ENCODE data around the gene EIF5A. TPM values are rescaled to one million over a fixed set of nuclear protein-coding genes. Genes with fewer than 3 reads are reported as not detected.

EIF5A gene
- total and polyA plus RNA-seq, 2 donors = 123 to 348 TPM

DNA sequence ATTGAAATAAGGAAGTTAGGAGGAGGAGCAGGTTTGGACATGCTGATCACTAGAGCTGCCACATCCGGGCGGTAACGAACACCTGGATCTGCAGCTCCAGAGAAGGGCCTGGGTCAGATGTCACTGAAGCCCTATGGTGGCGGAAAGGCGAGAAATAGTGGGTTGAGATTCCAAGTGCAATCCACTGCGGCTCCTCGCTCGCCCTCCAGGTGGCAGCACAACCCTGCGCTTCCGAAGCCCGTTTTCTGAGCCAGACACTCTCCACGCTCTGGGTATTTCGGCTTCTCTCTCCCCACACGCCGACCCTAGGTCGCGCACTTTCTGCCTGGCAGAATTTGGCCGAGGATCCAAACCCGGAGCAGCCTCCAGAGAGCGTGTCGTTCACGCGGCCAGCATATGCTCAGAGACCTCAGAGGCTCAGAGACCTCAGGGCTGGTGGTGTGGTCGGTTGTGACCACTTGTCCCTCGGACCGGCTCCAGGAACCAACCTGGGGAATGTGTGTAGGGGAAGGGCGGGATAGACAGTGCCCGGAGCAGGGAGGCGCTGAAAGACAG is 26.8 kb upstream of the EIF5A start:
- peak overlapping the region; percentile 29 for H3K4me3 ChIP-seq (ENCODE audit: low read depth, low read length)
- DNase-seq (ENCODE audit: extremely low spot score) = peak; percentile 71
- no peaks in the 10 kb centered on the region for H3K4me1 ChIP-seq (ENCODE audit: insufficient read depth)
- H3K36me3 ChIP-seq (ENCODE audit: insufficient read depth) = no peaks in the 10 kb centered on the region
- under 1% methylated on average over 29 of the region's 29 CpGs for WGBS
- H3K27ac ChIP-seq (ENCODE audit: low read depth) = peak overlapping the region; percentile 62

DNA sequence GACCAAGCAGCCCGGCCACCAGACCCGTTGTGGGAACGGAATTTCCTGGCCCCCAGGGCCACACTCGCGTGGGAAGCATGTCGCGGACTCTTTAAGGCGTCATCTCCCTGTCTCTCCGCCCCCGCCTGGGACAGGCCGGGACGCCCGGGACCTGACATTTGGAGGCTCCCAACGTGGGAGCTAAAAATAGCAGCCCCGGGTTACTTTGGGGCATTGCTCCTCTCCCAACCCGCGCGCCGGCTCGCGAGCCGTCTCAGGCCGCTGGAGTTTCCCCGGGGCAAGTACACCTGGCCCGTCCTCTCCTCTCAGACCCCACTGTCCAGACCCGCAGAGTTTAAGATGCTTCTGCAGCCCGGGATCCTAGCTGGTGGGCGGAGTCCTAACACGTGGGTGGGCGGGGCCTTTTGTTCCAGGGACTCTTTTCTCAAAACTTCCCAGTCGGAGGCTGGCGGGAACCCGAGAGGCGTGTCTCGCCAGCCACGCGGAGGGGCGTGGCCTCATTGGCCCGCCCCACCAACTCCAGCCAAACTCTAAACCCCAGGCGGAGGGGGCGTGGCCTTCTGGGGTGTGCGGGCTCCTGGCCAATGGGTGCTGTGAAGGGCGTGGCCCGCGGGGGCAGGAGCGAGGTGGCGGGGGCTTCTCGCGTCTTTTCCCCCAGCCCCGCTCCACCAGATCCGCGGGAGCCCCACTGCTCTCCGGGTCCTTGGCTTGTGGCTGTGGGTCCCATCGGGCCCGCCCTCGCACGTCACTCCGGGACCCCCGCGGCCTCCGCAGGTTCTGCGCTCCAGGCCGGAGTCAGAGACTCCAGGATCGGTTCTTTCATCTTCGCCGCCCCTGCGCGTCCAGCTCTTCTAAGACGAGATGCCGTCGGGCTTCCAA is 26.1 kb upstream of the EIF5A start, which contains the start of gene SLC2A4:
SLC2A4 (plus strand) TSS at position 645 of the 879 bp plus-strand sequence; CDS start at position 862, 217 bp downstream.
- H3K4me1 ChIP-seq (ENCODE audit: insufficient read depth) = no peaks in the 10 kb centered on the region
- H3K36me3 ChIP-seq (ENCODE audit: insufficient read depth) = no peaks in the 10 kb centered on the region
- under 1% methylated on average over 71 of the region's 71 CpGs for WGBS
- peak; percentile 79 for DNase-seq (ENCODE audit: extremely low spot score)
- peak within 1 kb of the TSS; percentile 45 for H3K4me3 ChIP-seq (ENCODE audit: low read depth, low read length)
- peak within 1 kb of the TSS; percentile 62 for H3K27ac ChIP-seq (ENCODE audit: low read depth)

DNA sequence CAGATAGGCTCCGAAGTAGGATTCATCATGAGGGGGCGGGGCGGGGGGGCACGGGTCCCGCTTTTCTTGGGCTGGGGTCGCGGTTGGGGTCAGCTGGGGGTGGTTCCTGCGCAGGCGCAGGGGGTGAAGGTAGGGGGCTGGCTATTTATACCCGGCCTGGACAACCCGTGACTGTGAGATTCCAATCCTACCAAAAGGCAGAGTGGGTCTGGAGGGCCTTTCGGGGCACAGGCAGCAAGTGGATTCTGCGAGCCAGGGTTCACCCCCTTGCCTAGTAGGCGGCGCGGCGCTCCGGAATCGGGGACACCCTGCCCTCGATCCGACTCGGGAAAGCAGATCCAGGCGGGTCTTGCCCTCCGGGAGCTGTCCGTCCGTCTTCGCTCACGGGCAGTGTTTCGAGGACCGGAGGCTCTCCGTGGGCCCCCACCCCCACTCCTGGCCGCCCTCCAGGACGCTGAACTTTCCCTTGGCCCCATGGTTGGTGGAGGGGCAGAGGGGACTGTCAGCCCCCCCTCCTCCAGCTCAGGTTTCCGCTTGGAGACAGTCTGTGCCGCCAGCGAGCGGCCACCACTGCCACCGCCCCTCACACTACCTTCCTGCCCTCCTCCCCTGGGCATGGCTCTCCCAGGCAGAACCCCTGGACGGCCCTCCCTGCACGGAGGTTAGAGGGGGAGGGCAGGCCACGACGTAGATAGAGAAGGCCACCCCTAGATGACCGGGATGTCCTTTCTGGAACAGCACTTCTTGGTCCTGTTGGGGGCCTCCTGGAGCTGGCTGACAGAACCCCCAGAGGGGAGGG is 25.3 kb upstream of the EIF5A start:
- 2% methylated on average over 43 of the region's 43 CpGs for WGBS
- peak overlapping the region; percentile 45 for H3K4me3 ChIP-seq (ENCODE audit: low read depth, low read length)
- no peaks in the 10 kb centered on the region for H3K36me3 ChIP-seq (ENCODE audit: insufficient read depth)
- H3K27ac ChIP-seq (ENCODE audit: low read depth) = no peak overlapping the region
- DNase-seq (ENCODE audit: extremely low spot score) = no peak
- H3K4me1 ChIP-seq (ENCODE audit: insufficient read depth) = no peaks in the 10 kb centered on the region

DNA sequence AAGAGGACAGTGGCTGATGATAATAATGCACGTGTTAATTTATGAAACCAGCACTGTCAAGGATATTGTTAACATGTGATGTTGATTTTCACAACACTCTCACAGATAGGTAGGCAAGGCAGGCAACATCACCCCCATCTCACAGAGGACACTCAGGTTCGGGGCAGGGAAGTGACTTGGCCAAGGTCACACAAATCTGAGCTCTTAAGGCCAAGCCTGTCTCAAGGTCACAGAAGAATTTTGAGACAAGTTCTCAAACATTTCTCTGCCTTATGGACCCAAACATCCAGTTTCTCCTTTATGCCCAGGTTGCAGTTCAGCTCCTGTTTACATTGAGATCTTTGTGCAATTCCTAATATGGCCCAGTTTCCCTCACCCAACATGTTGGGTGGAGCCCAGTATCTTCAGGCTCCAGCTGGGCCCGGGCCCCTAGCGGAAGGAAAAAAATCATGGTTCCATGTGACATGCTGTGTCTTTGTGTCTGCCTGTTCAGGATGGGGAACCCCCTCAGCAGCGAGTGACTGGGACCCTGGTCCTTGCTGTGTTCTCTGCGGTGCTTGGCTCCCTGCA is 24.6 kb upstream of the EIF5A start:
- Histone ChIP-seq H3K4me3 (ENCODE audit: low read depth, low read length) (no peak overlapping the region), H3K4me1 (ENCODE audit: insufficient read depth) (no peaks in the 10 kb centered on the region), H3K36me3 (ENCODE audit: insufficient read depth) (no peaks in the 10 kb centered on the region), H3K27ac (ENCODE audit: low read depth) (no peak overlapping the region)
- DNase-seq (ENCODE audit: extremely low spot score) = no peak
- WGBS = 38% methylated on average over 6 of the region's 6 CpGs

DNA sequence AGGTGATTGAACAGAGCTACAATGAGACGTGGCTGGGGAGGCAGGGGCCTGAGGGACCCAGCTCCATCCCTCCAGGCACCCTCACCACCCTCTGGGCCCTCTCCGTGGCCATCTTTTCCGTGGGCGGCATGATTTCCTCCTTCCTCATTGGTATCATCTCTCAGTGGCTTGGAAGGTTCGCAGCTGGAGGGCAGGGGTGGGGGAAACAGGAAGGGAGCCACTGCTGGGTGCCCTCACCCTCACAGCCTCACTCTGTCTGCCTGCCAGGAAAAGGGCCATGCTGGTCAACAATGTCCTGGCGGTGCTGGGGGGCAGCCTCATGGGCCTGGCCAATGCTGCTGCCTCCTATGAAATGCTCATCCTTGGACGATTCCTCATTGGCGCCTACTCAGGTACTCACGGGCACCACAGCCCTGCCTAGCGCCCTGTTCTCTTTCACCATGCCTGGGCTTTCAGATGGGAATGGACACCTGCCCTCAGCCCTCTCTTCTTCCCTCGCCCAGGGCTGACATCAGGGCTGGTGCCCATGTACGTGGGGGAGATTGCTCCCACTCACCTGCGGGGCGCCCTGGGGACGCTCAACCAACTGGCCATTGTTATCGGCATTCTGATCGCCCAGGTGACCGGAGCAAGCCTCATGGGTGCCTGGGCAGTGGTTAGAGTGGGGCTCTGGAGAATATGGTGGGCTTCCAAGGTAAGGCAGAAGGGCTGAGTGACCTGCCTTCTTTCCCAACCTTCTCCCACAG is 23.8 kb upstream of the EIF5A start:
- H3K36me3 ChIP-seq (ENCODE audit: insufficient read depth) = no peaks in the 10 kb centered on the region
- no peak overlapping the region for H3K27ac ChIP-seq (ENCODE audit: low read depth)
- no peaks in the 10 kb centered on the region for H3K4me1 ChIP-seq (ENCODE audit: insufficient read depth)
- no peak for DNase-seq (ENCODE audit: extremely low spot score)
- no peak overlapping the region for H3K4me3 ChIP-seq (ENCODE audit: low read depth, low read length)
- 79% methylated on average over 18 of the region's 18 CpGs for WGBS

DNA sequence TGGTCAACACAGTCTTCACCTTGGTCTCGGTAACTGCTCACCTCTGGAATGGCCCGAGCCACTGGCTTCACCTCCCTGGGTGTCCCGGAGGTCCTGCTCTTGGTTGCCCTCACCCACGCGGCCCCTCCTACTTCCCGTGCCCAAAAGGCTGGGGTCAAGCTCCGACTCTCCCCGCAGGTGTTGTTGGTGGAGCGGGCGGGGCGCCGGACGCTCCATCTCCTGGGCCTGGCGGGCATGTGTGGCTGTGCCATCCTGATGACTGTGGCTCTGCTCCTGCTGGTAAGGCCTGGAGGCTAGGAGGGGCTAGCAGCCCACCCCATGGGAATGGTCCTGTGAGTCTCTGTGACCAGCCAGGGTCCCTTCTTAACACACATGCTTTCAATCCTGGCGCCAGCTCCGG is 22.5 kb upstream of the EIF5A start:
- WGBS = 94% methylated on average over 16 of the region's 16 CpGs
- no peak for DNase-seq (ENCODE audit: extremely low spot score)
- H3K4me1 ChIP-seq (ENCODE audit: insufficient read depth) = no peaks in the 10 kb centered on the region
- no peaks in the 10 kb centered on the region for H3K36me3 ChIP-seq (ENCODE audit: insufficient read depth)
- H3K27ac ChIP-seq (ENCODE audit: low read depth) = no peak overlapping the region
- H3K4me3 ChIP-seq (ENCODE audit: low read depth, low read length) = no peak overlapping the region

DNA sequence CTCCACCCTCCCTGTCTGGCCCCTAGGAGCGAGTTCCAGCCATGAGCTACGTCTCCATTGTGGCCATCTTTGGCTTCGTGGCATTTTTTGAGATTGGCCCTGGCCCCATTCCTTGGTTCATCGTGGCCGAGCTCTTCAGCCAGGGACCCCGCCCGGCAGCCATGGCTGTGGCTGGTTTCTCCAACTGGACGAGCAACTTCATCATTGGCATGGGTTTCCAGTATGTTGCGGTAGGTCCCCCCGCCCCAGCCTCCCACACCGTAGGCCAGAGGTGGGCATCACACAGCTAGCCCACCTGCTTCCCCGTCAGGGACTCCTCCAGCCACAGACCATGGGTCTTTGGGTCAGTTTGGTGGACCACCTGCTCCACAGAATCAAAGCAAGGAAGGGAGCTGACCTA is 21.7 kb upstream of the EIF5A start:
- no peak for DNase-seq (ENCODE audit: extremely low spot score)
- H3K4me3 ChIP-seq (ENCODE audit: low read depth, low read length) = no peak overlapping the region
- no peak overlapping the region for H3K27ac ChIP-seq (ENCODE audit: low read depth)
- H3K4me1 ChIP-seq (ENCODE audit: insufficient read depth) = no peaks in the 10 kb centered on the region
- WGBS = 84% methylated on average over 12 of the region's 12 CpGs
- no peaks in the 10 kb centered on the region for H3K36me3 ChIP-seq (ENCODE audit: insufficient read depth)

DNA sequence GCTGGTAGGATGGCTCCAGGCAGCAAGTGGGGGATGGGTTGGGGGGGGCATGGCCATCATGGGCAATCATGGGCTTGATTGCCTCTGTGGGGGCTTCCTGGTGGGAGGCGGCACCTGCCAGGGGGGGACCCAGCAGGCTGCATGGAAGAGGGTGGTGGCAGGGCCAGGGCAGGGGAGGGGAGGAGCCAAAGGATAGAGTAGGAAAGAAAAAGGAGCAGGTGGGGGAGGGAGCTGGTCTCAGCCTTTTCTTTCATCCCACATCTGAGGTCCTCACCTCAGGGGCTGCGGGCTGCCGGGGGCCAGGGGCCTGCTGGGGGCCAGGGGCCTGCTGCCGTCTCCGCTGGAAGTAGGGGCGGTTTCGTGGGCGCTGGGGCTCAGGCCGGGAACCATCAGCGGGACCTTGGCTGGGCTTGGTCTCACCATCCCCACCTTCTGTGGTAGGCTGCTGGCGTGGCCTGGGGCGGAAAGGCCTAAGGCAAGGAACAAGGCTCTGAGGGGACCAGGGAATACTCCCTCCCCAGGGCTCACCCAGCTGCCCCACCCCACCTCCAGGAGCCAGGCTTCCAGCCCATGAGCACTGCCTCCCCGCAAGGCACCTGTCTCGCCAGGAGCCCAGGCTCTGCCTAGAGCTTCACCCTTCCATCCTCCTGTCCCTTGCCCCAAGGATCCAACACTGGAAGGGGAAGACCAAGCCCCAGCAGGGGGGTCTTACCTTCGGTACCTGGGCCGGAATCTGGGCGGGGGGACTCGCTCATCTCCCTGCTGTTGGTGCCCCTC is 18.0 kb upstream of the EIF5A start:
- WGBS = 73% methylated on average over 18 of the region's 18 CpGs
- DNase-seq (ENCODE audit: extremely low spot score) = no peak
- H3K4me1 ChIP-seq (ENCODE audit: insufficient read depth) = no peaks in the 10 kb centered on the region
- no peak overlapping the region for H3K27ac ChIP-seq (ENCODE audit: low read depth)
- H3K4me3 ChIP-seq (ENCODE audit: low read depth, low read length) = no peak overlapping the region
- no peaks in the 10 kb centered on the region for H3K36me3 ChIP-seq (ENCODE audit: insufficient read depth)

DNA sequence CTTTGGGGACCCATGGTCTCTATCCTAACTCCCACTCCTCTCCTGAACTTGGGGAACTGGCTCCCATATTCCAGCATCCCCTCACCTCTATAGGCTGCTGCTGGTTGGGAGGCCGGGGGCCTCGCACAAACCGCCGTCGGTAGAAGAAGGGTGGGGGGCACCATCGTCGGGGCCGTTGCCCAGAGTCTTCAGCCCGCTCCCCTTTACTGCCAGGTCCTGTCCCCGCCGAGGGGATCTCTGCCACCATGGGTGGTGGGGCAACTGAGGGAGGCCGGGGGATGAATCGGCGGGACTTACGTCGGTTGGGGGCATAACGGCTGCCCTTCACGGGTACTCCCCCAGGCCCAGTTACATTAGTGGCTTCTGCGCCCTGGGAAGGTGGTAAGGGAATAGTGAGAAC is 17.3 kb upstream of the EIF5A start:
- Histone ChIP-seq H3K36me3 (ENCODE audit: insufficient read depth) (no peaks in the 10 kb centered on the region), H3K27ac (ENCODE audit: low read depth) (no peak overlapping the region), H3K4me1 (ENCODE audit: insufficient read depth) (no peaks in the 10 kb centered on the region), H3K4me3 (ENCODE audit: low read depth, low read length) (no peak overlapping the region)
- WGBS = 86% methylated on average over 19 of the region's 19 CpGs
- DNase-seq (ENCODE audit: extremely low spot score) = no peak

DNA sequence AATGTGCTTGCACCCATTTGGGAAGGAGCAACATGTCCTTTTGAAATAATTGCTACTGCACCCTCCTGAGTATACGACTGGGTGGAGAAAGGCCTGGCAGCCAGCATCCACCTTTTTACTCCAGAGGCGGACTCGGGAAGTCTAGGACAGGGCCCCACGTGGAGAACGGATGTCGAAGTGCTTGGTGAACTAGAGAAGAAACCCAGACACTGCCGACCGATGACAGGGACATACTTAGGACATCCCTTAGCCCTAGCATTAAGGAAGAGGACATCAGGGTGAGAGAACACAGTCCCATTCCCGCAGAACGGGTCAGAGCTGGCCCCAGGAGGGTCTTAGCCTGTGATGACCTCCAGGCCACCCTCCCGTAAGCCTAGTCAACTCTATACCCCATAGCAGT is 16.7 kb upstream of the EIF5A start:
- no peak overlapping the region for H3K27ac ChIP-seq (ENCODE audit: low read depth)
- no peak for DNase-seq (ENCODE audit: extremely low spot score)
- H3K4me3 ChIP-seq (ENCODE audit: low read depth, low read length) = no peak overlapping the region
- WGBS = 57% methylated on average over 11 of the region's 11 CpGs
- H3K4me1 ChIP-seq (ENCODE audit: insufficient read depth) = no peaks in the 10 kb centered on the region
- no peaks in the 10 kb centered on the region for H3K36me3 ChIP-seq (ENCODE audit: insufficient read depth)

DNA sequence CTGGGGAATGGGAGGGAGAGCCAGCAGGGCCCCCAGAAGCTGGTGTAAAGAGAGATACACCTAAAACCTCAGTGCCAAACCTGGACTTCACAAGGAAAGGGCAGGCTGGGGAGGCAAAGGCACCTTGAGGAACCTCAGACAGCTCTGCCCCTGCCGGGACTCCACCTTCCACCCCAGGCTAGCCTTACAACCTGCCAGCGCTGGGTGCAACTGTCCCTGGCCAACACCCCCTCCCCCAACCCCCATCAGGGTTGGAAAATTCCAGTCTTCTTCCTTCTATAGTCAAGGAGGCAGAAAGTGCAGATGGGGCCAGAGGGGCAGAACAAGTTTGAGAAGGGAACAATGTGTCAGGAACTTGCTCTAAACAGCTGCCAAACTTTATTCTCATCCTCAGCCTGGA is 15.2 kb upstream of the EIF5A start:
- DNase-seq (ENCODE audit: extremely low spot score) = no peak
- peaks cover 2% of the 10 kb centered on the region for H3K4me1 ChIP-seq (ENCODE audit: insufficient read depth)
- no peak overlapping the region for H3K4me3 ChIP-seq (ENCODE audit: low read depth, low read length)
- 53% methylated on average over 2 of the region's 2 CpGs for WGBS
- H3K27ac ChIP-seq (ENCODE audit: low read depth) = no peak overlapping the region
- H3K36me3 ChIP-seq (ENCODE audit: insufficient read depth) = no peaks in the 10 kb centered on the region

DNA sequence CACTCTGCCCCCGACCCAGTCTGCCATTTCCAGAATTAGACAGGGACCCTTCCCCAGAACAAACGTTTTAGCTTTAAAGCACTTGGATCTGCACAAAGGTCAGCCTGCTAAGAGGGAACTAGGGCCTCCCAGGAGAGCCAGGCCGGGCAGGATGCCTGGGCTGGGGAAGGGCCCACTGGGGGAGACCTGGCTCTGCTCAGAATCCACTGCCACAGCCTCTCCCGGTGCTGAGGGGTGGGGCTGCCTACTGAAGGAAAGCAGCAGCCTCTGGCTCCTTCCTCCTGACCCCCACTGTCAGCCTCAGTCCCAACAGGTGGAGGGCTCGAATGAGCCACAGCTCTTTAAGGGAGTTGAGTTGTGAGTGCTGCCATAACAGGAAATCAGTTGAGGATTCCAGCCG is 14.7 kb upstream of the EIF5A start:
- WGBS = 16% methylated on average over 6 of the region's 6 CpGs
- H3K27ac ChIP-seq (ENCODE audit: low read depth) = no peak overlapping the region
- no peak overlapping the region for H3K4me3 ChIP-seq (ENCODE audit: low read depth, low read length)
- H3K4me1 ChIP-seq (ENCODE audit: insufficient read depth) = peaks cover 2% of the 10 kb centered on the region
- no peak for DNase-seq (ENCODE audit: extremely low spot score)
- no peaks in the 10 kb centered on the region for H3K36me3 ChIP-seq (ENCODE audit: insufficient read depth)
